ENCODE data around the gene SULT1A1. TPM values are rescaled to one million over a fixed set of nuclear protein-coding genes. Genes with fewer than 3 reads are reported as not detected.

The SULT1A1 gene
- total and polyA plus RNA-seq, 3 donors from 2014 or later: 34.9 to 50.9 (median 42.6) TPM

Other genes with a start within 250 kb of the SULT1A1 start
- gene NPIPB6, start 246.5 kb downstream of the SULT1A1 start, total RNA-seq: 10 to 100 TPM; 16.7 to 36.3 TPM
- 47.5 TPM for gene NPIPB6, start 246.5 kb downstream of the SULT1A1 start, polyA plus RNA-seq (ENCODE audit: insufficient read depth, low read depth, low replicate concordance)
- 100 to 1,000 TPM; 279 to 324 TPM for gene EIF3CL, start 206.2 kb downstream of the SULT1A1 start, total RNA-seq
- 59.6 TPM for gene EIF3CL, start 206.2 kb downstream of the SULT1A1 start, polyA plus RNA-seq (ENCODE audit: insufficient read depth, low read depth, low replicate concordance)
- 10 to 100 TPM in 1 of 2 donors, 1 to 10 TPM in 1; 2.0 to 10.5 TPM for gene NPIPB7, start 137.7 kb downstream of the SULT1A1 start, total RNA-seq
- gene NPIPB7, start 137.7 kb downstream of the SULT1A1 start, polyA plus RNA-seq (ENCODE audit: insufficient read depth, low read depth, low replicate concordance): 25.3 TPM
- 10 to 100 TPM; 25.4 to 50.2 TPM for gene CLN3, start 118.0 kb downstream of the SULT1A1 start, total RNA-seq
- gene CLN3, start 118.0 kb downstream of the SULT1A1 start, polyA plus RNA-seq (ENCODE audit: insufficient read depth, low read depth, low replicate concordance): 23.3 TPM
- 1 to 10 TPM; 2.1 to 3.1 TPM for gene APOBR, start 115.4 kb downstream of the SULT1A1 start, total RNA-seq
- 2.9 TPM for gene APOBR, start 115.4 kb downstream of the SULT1A1 start, polyA plus RNA-seq (ENCODE audit: insufficient read depth, low read depth, low replicate concordance)
- gene IL27, start 103.2 kb downstream of the SULT1A1 start, total RNA-seq: 1 to 10 TPM in 1 of 2 donors, not detected in 1; 1.8 TPM
- 1.1 TPM for gene IL27, start 103.2 kb downstream of the SULT1A1 start, polyA plus RNA-seq (ENCODE audit: insufficient read depth, low read depth, low replicate concordance)
- 10 to 100 TPM; 38.0 to 46.6 TPM for gene NUPR1, start 71.1 kb downstream of the SULT1A1 start, total RNA-seq
- gene NUPR1, start 71.1 kb downstream of the SULT1A1 start, polyA plus RNA-seq (ENCODE audit: insufficient read depth, low read depth, low replicate concordance): 159 TPM
- gene SGF29, start 56.1 kb downstream of the SULT1A1 start, total RNA-seq: 10 to 100 TPM; 82.3 to 94.5 TPM
- 76.7 TPM for gene SGF29, start 56.1 kb downstream of the SULT1A1 start, polyA plus RNA-seq (ENCODE audit: insufficient read depth, low read depth, low replicate concordance)
- 1 to 10 TPM; 1.1 to 2.5 TPM for gene SULT1A2, start 13.0 kb downstream of the SULT1A1 start, total RNA-seq
- gene SULT1A2, start 13.0 kb downstream of the SULT1A1 start, polyA plus RNA-seq (ENCODE audit: insufficient read depth, low read depth, low replicate concordance): 0.96 TPM
- 10 to 100 TPM in 1 of 2 donors, 1 to 10 TPM in 1; 5.8 to 11.5 TPM for gene NPIPB8, start 28.0 kb upstream of the SULT1A1 start, total RNA-seq
- 13.5 TPM for gene NPIPB8, start 28.0 kb upstream of the SULT1A1 start, polyA plus RNA-seq (ENCODE audit: insufficient read depth, low read depth, low replicate concordance)
- 100 to 1,000 TPM; 497 to 515 TPM for gene EIF3C, start 101.4 kb upstream of the SULT1A1 start, total RNA-seq
- gene EIF3C, start 101.4 kb upstream of the SULT1A1 start, polyA plus RNA-seq (ENCODE audit: insufficient read depth, low read depth, low replicate concordance): 358 TPM
- 10 to 100 TPM; 12.6 to 21.3 TPM for gene NPIPB9, start 141.7 kb upstream of the SULT1A1 start, total RNA-seq
- 11.3 TPM for gene NPIPB9, start 141.7 kb upstream of the SULT1A1 start, polyA plus RNA-seq (ENCODE audit: insufficient read depth, low read depth, low replicate concordance)
- gene ATXN2L, start 213.0 kb upstream of the SULT1A1 start, total RNA-seq: 100 to 1,000 TPM; 242 to 345 TPM
- 521 TPM for gene ATXN2L, start 213.0 kb upstream of the SULT1A1 start, polyA plus RNA-seq (ENCODE audit: insufficient read depth, low read depth, low replicate concordance)
- 100 to 1,000 TPM; 134 to 140 TPM for gene TUFM, start 236.3 kb upstream of the SULT1A1 start, total RNA-seq
- gene TUFM, start 236.3 kb upstream of the SULT1A1 start, polyA plus RNA-seq (ENCODE audit: insufficient read depth, low read depth, low replicate concordance): 213 TPM